ENCODE measurements around the gene USP46. TPM values are rescaled to one million over a fixed set of nuclear protein-coding genes. Genes with fewer than 3 reads are reported as not detected.

The USP46 gene
- total and polyA plus RNA-seq, 12 donors, result 1.9 to 37.5 (median 19.2) TPM

- peaks cover 0 to 4% of the 10 kb centered on the region in 2 donors for H3K36me3 ChIP-seq (replicated peaks in 1 of 2)
- no peak overlapping the region for H3K4me3 ChIP-seq
- DNase-seq, result no peak
- WGBS, 4 donors, result 93 to 100% (median 97%) methylated on average over 1 of the region's 1 CpG
- peaks cover 8 to 13% of the 10 kb centered on the region in 2 donors for H3K4me1 ChIP-seq (replicated peaks in 1 of 2)
- intact Hi-C loops (cut with DNase I), result no loop called here
- no peak for TF ChIP-seq POLR2A (IDR thresholded peaks at IDR 0.05)
- no peak for TF ChIP-seq CTCF (IDR thresholded peaks at IDR 0.05)
- no peak overlapping the region for H3K27ac ChIP-seq
- H3K9me3 ChIP-seq (replicated peaks in 1 of 3), result no peaks in the 10 kb centered on the region
- H3K27me3 ChIP-seq, result no peaks in the 10 kb centered on the region
Observed at GRCh38 chr4:52614241-52614640, 44.9 kb downstream of the USP46 start.

- Histone ChIP-seq H3K27ac (no peak overlapping the region), H3K4me3 (no peak overlapping the region), H3K9me3 (replicated peaks in 1 of 3) (no peaks in the 10 kb centered on the region), H3K4me1 (replicated peaks in 1 of 2) (no peaks in the 10 kb centered on the region), H3K36me3 (replicated peaks in 1 of 2) (peaks cover 0 to 4% of the 10 kb centered on the region in 2 donors), H3K27me3 (no peaks in the 10 kb centered on the region)
- TF ChIP-seq POLR2A (IDR thresholded peaks at IDR 0.05) (no peak), CTCF (IDR thresholded peaks at IDR 0.05) (no peak)
- 96 to 100% (median 98%) methylated on average over 1 of the region's 1 CpG for WGBS, 4 donors
- no peak for DNase-seq
- intact Hi-C loops (cut with DNase I), result no loop called here
Observed at GRCh38 chr4:52612341-52612740, 46.8 kb downstream of the USP46 start.

DNA sequence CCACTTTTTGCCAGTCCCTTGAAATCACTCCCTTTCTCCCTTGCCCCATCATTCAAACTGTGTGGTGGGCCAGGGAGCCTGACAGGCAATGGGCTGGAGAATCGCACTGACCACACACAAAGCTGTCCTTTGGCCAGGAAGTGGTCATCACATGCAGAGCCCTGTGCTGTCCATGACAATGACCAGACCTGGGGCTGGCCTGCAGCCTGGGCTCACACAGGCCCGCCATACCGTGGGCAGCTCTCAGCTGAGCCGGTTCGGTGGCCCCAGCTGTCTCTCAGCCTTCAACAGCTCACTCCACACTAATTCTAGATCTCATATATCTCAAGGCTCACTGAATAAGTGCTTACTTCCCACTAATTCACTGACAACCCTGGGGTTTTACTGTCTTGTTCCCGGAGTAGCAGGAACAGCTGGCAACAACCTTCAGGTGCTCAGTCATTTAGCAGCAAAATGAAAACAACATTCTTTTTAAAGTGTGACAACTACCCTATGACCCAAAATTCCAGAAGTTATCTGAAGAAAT, 48.0 kb downstream of the USP46 start:
- no peaks in the 10 kb centered on the region for H3K4me1 ChIP-seq (replicated peaks in 1 of 2)
- intact Hi-C loops (cut with DNase I), result no loop called here
- 86 to 94% (median 92%) methylated on average over 2 to 6 of the region's 6 CpGs for WGBS, 4 donors

GRCh38 chr4:52606726-52607125, 52.4 kb downstream of the USP46 start:
- TF ChIP-seq CTCF (IDR thresholded peaks at IDR 0.05), result no peak
- TF ChIP-seq POLR2A (IDR thresholded peaks at IDR 0.05), result no peak
- H3K4me3 ChIP-seq, result no peak overlapping the region
- H3K27me3 ChIP-seq, result no peaks in the 10 kb centered on the region
- 92 to 100% (median 93%) methylated on average over 2 of the region's 2 CpGs for WGBS, 4 donors
- H3K36me3 ChIP-seq (replicated peaks in 1 of 2), result peaks cover 0 to 4% of the 10 kb centered on the region in 2 donors
- DNase-seq, result no peak
- H3K27ac ChIP-seq, result no peak overlapping the region
- intact Hi-C loops (cut with DNase I), result loop anchor here in 1 of 2 donors (10.0 kb wide), 1 partner anchor 48 kb away; the partner anchor contains the start of gene USP46
- H3K9me3 ChIP-seq (replicated peaks in 1 of 3), result no peaks in the 10 kb centered on the region
- peaks cover 4 to 7% of the 10 kb centered on the region in 2 donors for H3K4me1 ChIP-seq (replicated peaks in 1 of 2)

More for the DNA sequence above, 48.0 kb downstream of the USP46 start:
- Histone ChIP-seq H3K27ac (no peak overlapping the region), H3K36me3 (replicated peaks in 1 of 2) (peaks cover 0 to 4% of the 10 kb centered on the region in 2 donors), H3K27me3 (no peaks in the 10 kb centered on the region), H3K4me3 (no peak overlapping the region), H3K9me3 (replicated peaks in 1 of 3) (no peaks in the 10 kb centered on the region)
- no peak for DNase-seq
- TF ChIP-seq POLR2A (IDR thresholded peaks at IDR 0.05) (no peak), CTCF (IDR thresholded peaks at IDR 0.05) (no peak)

All from adrenal gland (tissue), 12 donors.